ENCODE measurements around the gene IRF2BP2. TPM values are rescaled to one million over a fixed set of nuclear protein-coding genes. Genes with fewer than 3 reads are reported as not detected.

Gene IRF2BP2
- total RNA-seq, 1 donor from 2014 or later, result 65.6 TPM

- no peak for DNase-seq (ENCODE audit: low spot score)
- intact Hi-C loops (cut with DNase I), result no loop called here
Observed at GRCh38 chr1:234572966-234573365, 37.0 kb downstream of the IRF2BP2 start.

- intact Hi-C loops (cut with DNase I), result no loop called here
- no peak for DNase-seq (ENCODE audit: low spot score)
Observed at GRCh38 chr1:234571702-234572101, 38.3 kb downstream of the IRF2BP2 start.

GRCh38 chr1:234570329-234571120 is 39.5 kb downstream of the IRF2BP2 start:
- intact Hi-C loops (cut with DNase I), result no loop called here

GRCh38 chr1:234568345-234568744 is 41.6 kb downstream of the IRF2BP2 start:
- intact Hi-C loops (cut with DNase I), result no loop called here
- no peak for DNase-seq (ENCODE audit: low spot score)

More at GRCh38 chr1:234570329-234571120, 39.5 kb downstream of the IRF2BP2 start:
- no peak for DNase-seq (ENCODE audit: low spot score)

GRCh38 chr1:234565132-234565531 is 44.8 kb downstream of the IRF2BP2 start:
- intact Hi-C loops (cut with DNase I), result no loop called here
- DNase-seq (ENCODE audit: low spot score), result no peak

- no peak for DNase-seq (ENCODE audit: low spot score)
- intact Hi-C loops (cut with DNase I), result no loop called here
Observed at GRCh38 chr1:234564035-234565029, 45.6 kb downstream of the IRF2BP2 start.

- no peak for DNase-seq (ENCODE audit: low spot score)
- intact Hi-C loops (cut with DNase I), result no loop called here
Observed at GRCh38 chr1:234562334-234562733, 47.6 kb downstream of the IRF2BP2 start.

- no peak for DNase-seq (ENCODE audit: low spot score)
- intact Hi-C loops (cut with DNase I), result no loop called here
Observed at GRCh38 chr1:234561319-234561718, 48.7 kb downstream of the IRF2BP2 start.

- DNase-seq (ENCODE audit: low spot score), result no peak
- intact Hi-C loops (cut with DNase I), result no loop called here
Observed at GRCh38 chr1:234559902-234560676, 49.9 kb downstream of the IRF2BP2 start.

GRCh38 chr1:234559152-234559901 is 50.7 kb downstream of the IRF2BP2 start:
- DNase-seq (ENCODE audit: low spot score), result no peak
- intact Hi-C loops (cut with DNase I), result no loop called here

GRCh38 chr1:234558330-234558836 is 51.6 kb downstream of the IRF2BP2 start:
- intact Hi-C loops (cut with DNase I), result no loop called here
- no peak for DNase-seq (ENCODE audit: low spot score)

- intact Hi-C loops (cut with DNase I), result no loop called here
- no peak for DNase-seq (ENCODE audit: low spot score)
Observed at GRCh38 chr1:234556245-234556943, 53.6 kb downstream of the IRF2BP2 start.

GRCh38 chr1:234555390-234556024 is 54.5 kb downstream of the IRF2BP2 start:
- intact Hi-C loops (cut with DNase I), result no loop called here
- no peak for DNase-seq (ENCODE audit: low spot score)

- intact Hi-C loops (cut with DNase I), result no loop called here
- no peak for DNase-seq (ENCODE audit: low spot score)
Observed at GRCh38 chr1:234554698-234555311, 55.2 kb downstream of the IRF2BP2 start.

Data from cardiac septum (tissue), 1 donor.